Measurements from ENCODE around the gene TSPAN17. TPM values are rescaled to one million over a fixed set of nuclear protein-coding genes. Genes with fewer than 3 reads are reported as not detected.
"Not testable (repeated sequence)": the region's sequence is repeated elsewhere in the genome, so short reads cannot be mapped to it uniquely, and the experiment has no call there.

Gene TSPAN17
- polyA plus RNA-seq, 1 of the 3 experiments (the other 2 are of a cell fraction): 61.7 TPM

DNA sequence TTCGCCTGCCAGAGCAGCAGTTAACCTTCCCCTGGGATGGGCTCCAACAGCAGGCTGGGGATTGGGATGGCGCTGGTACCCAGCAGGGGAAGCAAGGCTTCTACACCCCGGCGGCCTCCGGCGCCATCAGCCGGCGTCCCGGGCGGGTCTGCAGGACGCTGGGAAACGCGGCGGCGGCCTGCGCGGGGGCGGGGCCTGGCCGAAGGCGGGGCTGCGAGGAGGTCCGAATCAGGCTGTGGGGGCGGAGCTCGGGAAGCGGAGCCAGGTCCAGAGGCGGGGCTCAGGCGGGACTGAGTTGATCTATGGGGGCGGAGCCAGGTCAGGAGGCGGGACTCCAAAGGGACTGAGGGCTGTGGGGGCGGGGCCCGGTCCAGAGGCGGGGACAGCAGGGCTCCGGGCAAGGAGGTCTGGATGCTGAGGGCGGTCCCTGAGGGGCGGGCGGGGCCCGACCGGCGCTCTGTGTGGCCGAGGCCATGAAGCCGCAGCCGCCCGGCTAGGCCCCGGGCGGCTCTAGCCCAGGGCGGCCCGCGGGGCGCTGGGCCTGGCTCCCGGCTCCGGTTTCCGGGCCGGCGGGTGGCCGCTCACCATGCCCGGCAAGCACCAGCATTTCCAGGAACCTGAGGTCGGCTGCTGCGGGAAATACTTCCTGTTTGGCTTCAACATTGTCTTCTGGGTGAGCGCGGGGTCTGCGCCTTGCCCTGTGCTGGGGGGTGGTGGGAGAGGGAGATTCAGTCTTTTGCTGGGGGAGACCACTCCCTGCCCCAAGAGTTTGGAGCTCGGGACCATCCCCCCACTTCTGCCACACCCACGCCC lies at the start of gene TSPAN17 (continued):
- 0 out of 2 replicates have a peak, but pooled peaks have one; percentile 25 for TF ChIP-seq TEAD4 (IDR thresholded peaks at IDR 0.05; ENCODE audit: borderline replicate concordance, insufficient read depth)

DNA sequence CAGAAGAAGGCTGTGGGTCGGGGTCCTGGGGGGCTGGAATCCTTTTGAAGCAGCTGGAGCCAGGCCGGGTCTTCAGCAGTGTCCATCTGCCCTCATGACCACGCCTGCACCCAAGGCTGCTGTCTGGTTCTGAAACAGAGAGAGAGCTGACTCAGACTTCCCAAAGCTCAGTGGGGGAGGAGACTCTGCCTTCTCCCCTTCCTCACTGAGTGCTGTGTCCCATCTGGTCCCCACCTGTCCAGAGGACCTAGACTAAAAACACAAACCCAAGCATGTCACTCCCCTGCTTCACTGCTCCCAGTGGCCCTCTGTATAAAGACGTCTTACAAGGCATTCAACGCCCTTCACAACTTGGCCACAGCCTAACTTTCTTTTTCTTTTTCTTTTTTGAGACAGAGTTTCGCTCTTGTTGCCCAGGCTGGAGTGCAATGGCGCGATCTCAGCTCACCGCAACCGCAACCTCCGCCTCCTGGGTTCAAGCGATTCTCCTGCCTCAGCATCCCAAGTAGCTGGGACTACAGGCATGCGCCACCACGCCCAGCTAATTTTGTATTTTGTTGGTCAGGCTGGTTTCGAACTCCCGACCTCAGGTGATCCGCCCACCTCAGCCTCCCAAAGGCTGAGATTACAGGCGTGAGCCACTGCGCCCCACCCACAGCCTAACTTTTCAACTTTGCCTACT lies 47.4 kb upstream of the TSPAN17 start:
- H3K4me3 ChIP-seq (ENCODE audit: low read depth in 2 of 2, low read length in 1 of 2); DNase-seq; POLR2A ChIA-PET; H2AFZ ChIP-seq (ENCODE audit: low read depth); H3K36me3 ChIP-seq (replicated peaks in 1 of 2; ENCODE audit: control insufficient read depth in 1 of 2, insufficient read depth in 2 of 2, low read length in 1 of 2); H3K27me3 ChIP-seq (ENCODE audit: insufficient read depth); H3K27ac ChIP-seq (ENCODE audit: low read depth in 2 of 2, low read length in 1 of 2); H3K9me2 ChIP-seq; H3F3A ChIP-seq (replicated peaks; ENCODE audit: insufficient read depth); H3K4me1 ChIP-seq (ENCODE audit: control insufficient read depth in 1 of 2, insufficient read depth in 2 of 2, low read depth in 1 of 2, low read length in 1 of 2); H3K4me2 ChIP-seq; H3K9me3 ChIP-seq; H3K9ac ChIP-seq; H3K79me2 ChIP-seq (ENCODE audit: insufficient read depth): not testable (repeated sequence)
- WGBS (ENCODE audit: low lambda C conversion rate): 92% methylated on average over 19 of the region's 19 CpGs
- CTCF ChIA-PET: interaction anchor here (1.1 kb wide), 1 partner anchor 183 kb away, joined by 3 read pairs; no protein-coding TSS in a partner anchor
- TF ChIP-seq, protein P1, sequence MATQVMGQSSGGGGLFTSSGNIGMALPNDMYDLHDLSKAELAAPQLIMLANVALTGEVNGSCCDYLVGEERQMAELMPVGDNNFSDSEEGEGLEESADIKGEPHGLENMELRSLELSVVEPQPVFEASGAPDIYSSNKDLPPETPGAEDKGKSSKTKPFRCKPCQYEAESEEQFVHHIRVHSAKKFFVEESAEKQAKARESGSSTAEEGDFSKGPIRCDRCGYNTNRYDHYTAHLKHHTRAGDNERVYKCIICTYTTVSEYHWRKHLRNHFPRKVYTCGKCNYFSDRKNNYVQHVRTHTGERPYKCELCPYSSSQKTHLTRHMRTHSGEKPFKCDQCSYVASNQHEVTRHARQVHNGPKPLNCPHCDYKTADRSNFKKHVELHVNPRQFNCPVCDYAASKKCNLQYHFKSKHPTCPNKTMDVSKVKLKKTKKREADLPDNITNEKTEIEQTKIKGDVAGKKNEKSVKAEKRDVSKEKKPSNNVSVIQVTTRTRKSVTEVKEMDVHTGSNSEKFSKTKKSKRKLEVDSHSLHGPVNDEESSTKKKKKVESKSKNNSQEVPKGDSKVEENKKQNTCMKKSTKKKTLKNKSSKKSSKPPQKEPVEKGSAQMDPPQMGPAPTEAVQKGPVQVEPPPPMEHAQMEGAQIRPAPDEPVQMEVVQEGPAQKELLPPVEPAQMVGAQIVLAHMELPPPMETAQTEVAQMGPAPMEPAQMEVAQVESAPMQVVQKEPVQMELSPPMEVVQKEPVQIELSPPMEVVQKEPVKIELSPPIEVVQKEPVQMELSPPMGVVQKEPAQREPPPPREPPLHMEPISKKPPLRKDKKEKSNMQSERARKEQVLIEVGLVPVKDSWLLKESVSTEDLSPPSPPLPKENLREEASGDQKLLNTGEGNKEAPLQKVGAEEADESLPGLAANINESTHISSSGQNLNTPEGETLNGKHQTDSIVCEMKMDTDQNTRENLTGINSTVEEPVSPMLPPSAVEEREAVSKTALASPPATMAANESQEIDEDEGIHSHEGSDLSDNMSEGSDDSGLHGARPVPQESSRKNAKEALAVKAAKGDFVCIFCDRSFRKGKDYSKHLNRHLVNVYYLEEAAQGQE (IDR thresholded peaks at IDR 0.05; ENCODE audit: low read depth, low read length): 0 out of 2 replicates have a peak, but pooled peaks have one; percentile 26
- peaks cover 17% of the 10 kb centered on the region; the same call in 1 of the 2 replicates for H4K20me1 ChIP-seq (ENCODE audit: insufficient read depth)

DNA sequence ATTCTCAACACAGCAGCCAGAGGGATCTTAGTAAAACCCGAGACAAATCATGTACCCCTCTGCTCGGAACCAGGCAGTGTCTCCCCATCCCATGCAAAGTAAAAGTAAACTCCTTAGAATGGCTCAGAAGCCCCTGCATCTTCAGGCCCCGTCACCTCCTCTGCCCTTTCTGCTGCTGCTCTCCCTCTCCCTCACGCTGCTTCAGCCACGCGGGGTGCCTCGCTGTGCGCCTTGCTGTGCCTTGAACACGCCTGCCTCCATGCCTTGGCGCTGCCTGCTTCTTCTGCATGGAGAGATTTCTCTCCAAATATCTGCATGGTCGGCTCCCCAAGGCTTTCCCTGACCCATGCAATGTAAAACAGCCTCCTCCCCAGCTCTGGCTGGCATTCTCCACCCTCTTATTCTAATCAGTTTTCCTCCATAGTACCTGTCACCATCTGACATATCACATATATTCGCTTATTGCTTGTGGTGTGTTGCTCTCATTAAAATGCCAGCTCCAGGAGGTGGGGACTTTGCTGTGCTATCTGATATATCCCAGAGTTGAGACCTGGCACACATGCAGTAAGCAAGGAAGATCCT lies 45.3 kb upstream of the TSPAN17 start:
- H2AFZ ChIP-seq (ENCODE audit: low read depth): no peak overlapping the region
- no peaks in the 10 kb centered on the region for H3K27me3 ChIP-seq (ENCODE audit: insufficient read depth)
- H3K79me2 ChIP-seq (ENCODE audit: insufficient read depth): 0 out of 2 replicates have a peak, but pooled peaks cover 3% of the 10 kb centered on the region
- H3K4me3 ChIP-seq (ENCODE audit: low read depth in 2 of 2, low read length in 1 of 2): no peak overlapping the region
- H3K9ac ChIP-seq: no peak overlapping the region
- WGBS (ENCODE audit: low lambda C conversion rate): 89% methylated on average over 12 of the region's 12 CpGs
- H3K4me1 ChIP-seq (ENCODE audit: control insufficient read depth in 1 of 2, insufficient read depth in 2 of 2, low read depth in 1 of 2, low read length in 1 of 2): peaks cover 0 to 14% of the 10 kb centered on the region in 2 experiments; a peak in 1 of 4 replicates
- POLR2A ChIA-PET: no interaction called here
- no peak overlapping the region for H3K27ac ChIP-seq (ENCODE audit: low read depth in 2 of 2, low read length in 1 of 2)
- peaks cover 0 to 8% of the 10 kb centered on the region in 2 experiments for H3K36me3 ChIP-seq (replicated peaks in 1 of 2; ENCODE audit: control insufficient read depth in 1 of 2, insufficient read depth in 2 of 2, low read length in 1 of 2)
- no peaks in the 10 kb centered on the region for H3K9me3 ChIP-seq
- no peaks in the 10 kb centered on the region for H3F3A ChIP-seq (replicated peaks; ENCODE audit: insufficient read depth)
- no peaks in the 10 kb centered on the region for H3K9me2 ChIP-seq
- H4K20me1 ChIP-seq (ENCODE audit: insufficient read depth): peaks cover 26% of the 10 kb centered on the region; the same call in 1 of the 2 replicates
- H3K4me2 ChIP-seq: no peak overlapping the region
- no peak for DNase-seq
- CTCF ChIA-PET: interaction anchor here (1.1 kb wide), 1 partner anchor 12 kb away, joined by 3 read pairs; no protein-coding TSS in a partner anchor
- TF ChIP-seq GATA2 (CRISPR knock-in tag; IDR thresholded peaks at IDR 0.05) (no peak), MXI1 (IDR thresholded peaks at IDR 0.05; ENCODE audit: low read depth, low read length) (no peak), NRF1 (IDR thresholded peaks at IDR 0.05; ENCODE audit: low read depth, low read length) (no peak), EZH2phosphoT487 (IDR thresholded peaks at IDR 0.05; ENCODE audit: borderline replicate concordance, low read depth) (no peak), JUND (IDR thresholded peaks at IDR 0.05) (no peak), FOSL2 (IDR thresholded peaks at IDR 0.05; ENCODE audit: borderline replicate concordance, low read depth) (no peak)
- TF ChIP-seq, protein P2, sequence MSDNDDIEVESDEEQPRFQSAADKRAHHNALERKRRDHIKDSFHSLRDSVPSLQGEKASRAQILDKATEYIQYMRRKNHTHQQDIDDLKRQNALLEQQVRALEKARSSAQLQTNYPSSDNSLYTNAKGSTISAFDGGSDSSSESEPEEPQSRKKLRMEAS (IDR thresholded peaks at IDR 0.05; ENCODE audit: low read depth): no peak
- TF ChIP-seq, protein P1 (IDR thresholded peaks at IDR 0.05; ENCODE audit: low read depth, low read length): no peak
- TF ChIP-seq, protein P3, sequence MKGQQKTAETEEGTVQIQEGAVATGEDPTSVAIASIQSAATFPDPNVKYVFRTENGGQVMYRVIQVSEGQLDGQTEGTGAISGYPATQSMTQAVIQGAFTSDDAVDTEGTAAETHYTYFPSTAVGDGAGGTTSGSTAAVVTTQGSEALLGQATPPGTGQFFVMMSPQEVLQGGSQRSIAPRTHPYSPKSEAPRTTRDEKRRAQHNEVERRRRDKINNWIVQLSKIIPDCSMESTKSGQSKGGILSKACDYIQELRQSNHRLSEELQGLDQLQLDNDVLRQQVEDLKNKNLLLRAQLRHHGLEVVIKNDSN (IDR thresholded peaks at IDR 0.05; ENCODE audit: borderline replicate concordance, low read depth): no peak
